Fibroblast of lung (primary cell): Measurements from ENCODE around the gene RCSD1. TPM values are rescaled to one million over a fixed set of nuclear protein-coding genes. Genes with fewer than 3 reads are reported as not detected.

Source experiments
- DNase-seq, 2 donors: peaks; one replicate each; pipeline versions ENCODE4 v3.0.0 to v3.0.0-alpha.2; 2010; ENCODE audit warnings: low read depth in 2 of 2
- H2AFZ ChIP-seq: 2 replicates; pipeline ENCODE4 v1.5.1; 2012; ENCODE audit warnings: low read length, control low read depth, inconsistent platforms
- H3K27ac ChIP-seq: 2 replicates; pipeline ENCODE4 v1.5.1; 2011; ENCODE audit warnings: low read length, control low read depth; ENCODE audit not compliant: insufficient read depth
- H3K27me3 ChIP-seq: 2 replicates; pipeline ENCODE4 v1.5.1; 2011; ENCODE audit warnings: mild to moderate bottlenecking, low read length; ENCODE audit not compliant: control insufficient read depth, insufficient read depth
- H3K36me3 ChIP-seq: 2 replicates; pipeline ENCODE4 v1.5.1; 2011; ENCODE audit warnings: low read length; ENCODE audit not compliant: control insufficient read depth, insufficient read depth
- H3K4me1 ChIP-seq: 2 replicates; pipeline ENCODE4 v1.5.1; 2011; ENCODE audit warnings: low read length; ENCODE audit not compliant: control insufficient read depth, insufficient read depth; ENCODE audit errors: extremely low read depth
- H3K4me2 ChIP-seq: 2 replicates; pipeline ENCODE4 v1.5.1; 2011; ENCODE audit warnings: low read length, control low read depth; ENCODE audit not compliant: insufficient read depth; ENCODE audit errors: extremely low read depth
- H3K4me3 ChIP-seq, 4 experiments: fragments of 200-600 bp in 1 of 4; sonication (generic) in 1 of 4; replicated peaks in 1 of 4; 2 replicates each; pipeline ENCODE4 v1.5.1; 2011 to 2016; ENCODE audit warnings: low read length in 4 of 4, low read depth in 3 of 4, mild to moderate bottlenecking in 3 of 4, control low read depth in 2 of 4, inconsistent platforms in 1 of 4, mixed read lengths in 1 of 4; ENCODE audit not compliant: insufficient read depth in 1 of 4; ENCODE audit errors: control extremely low read depth in 1 of 4
- H3K79me2 ChIP-seq: 2 replicates; pipeline ENCODE4 v1.5.1; 2012; ENCODE audit warnings: mild to moderate bottlenecking, low read length, inconsistent platforms; ENCODE audit not compliant: control insufficient read depth, insufficient read depth
- H3K9ac ChIP-seq: 2 replicates; pipeline ENCODE4 v1.5.1; 2011; ENCODE audit warnings: mild to moderate bottlenecking, low read length, control low read depth; ENCODE audit not compliant: insufficient read depth
- H3K9me3 ChIP-seq: 2 replicates; pipeline ENCODE4 v1.5.1; 2012; ENCODE audit warnings: low read depth, low read length; ENCODE audit not compliant: control insufficient read depth, insufficient read depth
- H4K20me1 ChIP-seq: 2 replicates; pipeline ENCODE4 v1.5.1; 2011; ENCODE audit warnings: low read length; ENCODE audit not compliant: control insufficient read depth, insufficient read depth; ENCODE audit errors: extremely low read depth
- CTCF ChIP-seq, 2 donors: IDR thresholded peaks in 1 of 2; conservative IDR thresholded peaks in 1 of 2; 1 replicate in 1 of 2; 2 replicates in 1 of 2; pipeline ENCODE4 v1.5.1; 2011 to 2012; ENCODE audit warnings: low read length in 2 of 2, control low read depth in 1 of 2, inconsistent platforms in 1 of 2, low read depth in 1 of 2, mild to moderate bottlenecking in 1 of 2
- EZH2 ChIP-seq: IDR thresholded peaks from 2 replicates; pipeline ENCODE4 v1.5.1; 2012; ENCODE audit warnings: low read length, control low read depth, mild to moderate bottlenecking; ENCODE audit errors: missing control alignments
- polyA plus RNA-seq, 2 donors: library from polyadenylated mRNA; depleted of rRNA in 1 of 2; stranded (reverse) in 1 of 2; unstranded in 1 of 2; fragments of >200 nt; gene quantifications; 2 replicates each; pipeline ENCODE4 v1.2.1, GENCODE V29; 2011 to 2012; ENCODE audit warnings: missing spikeins in 1 of 2
- total RNA-seq: library from RNA; depleted of rRNA; stranded (reverse); fragments of >200 nt; gene quantifications from 2 replicates; pipeline ENCODE4 v1.2.1, GENCODE V29; 2014

The RCSD1 gene
- total and polyA plus RNA-seq, 2 donors (not counting 1 experiment from before 2014, with no cell fraction given), result under 0.01 to 4.1 TPM

- Histone ChIP-seq H3K9me3 (no peaks in the 10 kb centered on the region), H3K4me2 (no peak overlapping the region), H3K27me3 (no peaks in the 10 kb centered on the region), H3K27ac (no peak overlapping the region), H3K9ac (no peak overlapping the region), H4K20me1 (no peaks in the 10 kb centered on the region), H3K4me1 (no peaks in the 10 kb centered on the region), H2AFZ (no peak overlapping the region), H3K79me2 (no peaks in the 10 kb centered on the region), H3K36me3 (no peaks in the 10 kb centered on the region), H3K4me3 (no peak overlapping the region)
- no peak for TF ChIP-seq EZH2
- no peak for TF ChIP-seq CTCF (conservative IDR thresholded peaks at IDR 0.05 in 1 of 2, IDR thresholded peaks at IDR 0.05 in 1 of 2; ENCODE audit: low read depth in 1 of 2, low read length in 2 of 2)
- DNase-seq, result no peak
Observed at GRCh38 chr1:167697667-167698141, 67.7 kb downstream of the RCSD1 start.

GRCh38 chr1:167698313-167698712, 68.3 kb downstream of the RCSD1 start:
- Histone ChIP-seq H3K4me3 (no peak overlapping the region), H3K27me3 (peaks cover 2% of the 10 kb centered on the region), H3K9me3 (no peaks in the 10 kb centered on the region), H3K36me3 (no peaks in the 10 kb centered on the region), H3K4me2 (no peak overlapping the region), H3K27ac (no peak overlapping the region), H2AFZ (no peak overlapping the region), H4K20me1 (no peaks in the 10 kb centered on the region), H3K9ac (no peak overlapping the region), H3K79me2 (no peaks in the 10 kb centered on the region), H3K4me1 (no peaks in the 10 kb centered on the region)
- DNase-seq, result no peak
- TF ChIP-seq CTCF (conservative IDR thresholded peaks at IDR 0.05 in 1 of 2, IDR thresholded peaks at IDR 0.05 in 1 of 2; ENCODE audit: low read depth in 1 of 2, low read length in 2 of 2) (no peak), EZH2 (no peak)

- H3K36me3 ChIP-seq, result no peaks in the 10 kb centered on the region
- peaks cover 9% of the 10 kb centered on the region for H3K27me3 ChIP-seq
- no peak for DNase-seq
- no peaks in the 10 kb centered on the region for H3K4me1 ChIP-seq
- no peak overlapping the region for H3K9ac ChIP-seq
- H3K27ac ChIP-seq, result no peak overlapping the region
- no peaks in the 10 kb centered on the region for H3K79me2 ChIP-seq
- no peaks in the 10 kb centered on the region for H4K20me1 ChIP-seq
- no peak overlapping the region for H3K4me3 ChIP-seq
- no peak overlapping the region for H3K4me2 ChIP-seq
- H2AFZ ChIP-seq, result no peak overlapping the region
- no peaks in the 10 kb centered on the region for H3K9me3 ChIP-seq
- TF ChIP-seq EZH2 (no peak), CTCF (conservative IDR thresholded peaks at IDR 0.05 in 1 of 2, IDR thresholded peaks at IDR 0.05 in 1 of 2; ENCODE audit: low read depth in 1 of 2, low read length in 2 of 2) (no peak)
Observed at GRCh38 chr1:167701510-167701909, 71.5 kb downstream of the RCSD1 start.
